ENCODE measurements around the gene CNNM3. TPM values are rescaled to one million over a fixed set of nuclear protein-coding genes. Genes with fewer than 3 reads are reported as not detected.

CNNM3 gene
- total RNA-seq, 2 experiments from 2014 or later: 16.3 to 22.2 TPM

GRCh38 chr2:96809951-96810782 is 5.9 kb upstream of the CNNM3 start:
- DNase-seq: no peak
- intact Hi-C loops (cut with micrococcal nuclease): loop anchor here (10.0 kb wide), 1 partner anchor 175 kb away; the partner anchor contains the start of gene KANSL3
- H3K36me3 Mint-ChIP-seq: peaks cover 1% of the 10 kb centered on the region
- peaks cover 23% of the 10 kb centered on the region for H3K4me1 Mint-ChIP-seq (ENCODE audit: low read depth)
- ChIA-PET POLR2A (no interaction called here), CTCF (interaction anchor here (0.7 to 0.8 kb wide), 2 partner anchors 9 to 48 kb away, joined by 3 read pairs; partner anchors contain the start of gene ANKRD39)
- H3K9me3 Mint-ChIP-seq: no peaks in the 10 kb centered on the region
- H3K27me3 Mint-ChIP-seq: no peaks in the 10 kb centered on the region
- H3K27ac Mint-ChIP-seq: peak overlapping the region; percentile 11
- no peak overlapping the region for H3K4me3 Mint-ChIP-seq

GRCh38 chr2:96810783-96811192 is 5.3 kb upstream of the CNNM3 start:
- H3K27me3 Mint-ChIP-seq: no peaks in the 10 kb centered on the region
- CTCF ChIA-PET: interaction anchor here (0.8 kb wide), 1 partner anchor 47 kb away, joined by 3 read pairs; the partner anchor contains the start of gene ANKRD39
- DNase-seq: no peak
- H3K4me1 Mint-ChIP-seq (ENCODE audit: low read depth): peaks cover 27% of the 10 kb centered on the region
- POLR2A ChIA-PET: no interaction called here
- intact Hi-C loops (cut with micrococcal nuclease): no loop called here
- H3K9me3 Mint-ChIP-seq: no peaks in the 10 kb centered on the region
- H3K27ac Mint-ChIP-seq: no peak overlapping the region
- H3K36me3 Mint-ChIP-seq: peaks cover 1% of the 10 kb centered on the region
- no peak overlapping the region for H3K4me3 Mint-ChIP-seq

- peaks cover 18% of the 10 kb centered on the region for H3K4me1 Mint-ChIP-seq (ENCODE audit: low read depth)
- CTCF ChIA-PET: interaction anchor here (2.2 kb wide), 1 partner anchor 11 kb away, joined by 5 read pairs; no protein-coding TSS in a partner anchor
- peaks cover 1% of the 10 kb centered on the region for H3K36me3 Mint-ChIP-seq
- POLR2A ChIA-PET: no interaction called here
- H3K27me3 Mint-ChIP-seq: no peaks in the 10 kb centered on the region
- intact Hi-C loops (cut with micrococcal nuclease): no loop called here
- no peaks in the 10 kb centered on the region for H3K9me3 Mint-ChIP-seq
- H3K4me3 Mint-ChIP-seq: no peak overlapping the region
- DNase-seq: no peak
- no peak overlapping the region for H3K27ac Mint-ChIP-seq
Observed at GRCh38 chr2:96811917-96812316, 4.2 kb upstream of the CNNM3 start.

GRCh38 chr2:96813656-96814055 is 2.4 kb upstream of the CNNM3 start:
- Mint-ChIP-seq H3K4me1 (ENCODE audit: low read depth) (peaks cover 33% of the 10 kb centered on the region), H3K27me3 (no peaks in the 10 kb centered on the region), H3K9me3 (no peaks in the 10 kb centered on the region), H3K27ac (no peak overlapping the region), H3K4me3 (no peak overlapping the region), H3K36me3 (peaks cover 4% of the 10 kb centered on the region)
- intact Hi-C loops (cut with micrococcal nuclease): no loop called here
- DNase-seq: no peak
- CTCF ChIA-PET: interaction anchor here (1.3 to 2.2 kb wide), 3 partner anchors 13 to 137 kb away, joined by 4 to 9 read pairs (median 5); partner anchors contain the start of gene ANKRD39
- POLR2A ChIA-PET: no interaction called here

- peak; percentile 45 for DNase-seq
- Mint-ChIP-seq H3K27ac (peak overlapping the region; percentile 77), H3K4me1 (ENCODE audit: low read depth) (peaks cover 52% of the 10 kb centered on the region), H3K27me3 (no peaks in the 10 kb centered on the region), H3K4me3 (peak overlapping the region; percentile 82), H3K9me3 (no peaks in the 10 kb centered on the region), H3K36me3 (peaks cover 4% of the 10 kb centered on the region)
- intact Hi-C loops (cut with micrococcal nuclease): loop anchor here (1.0 to 5.0 kb wide), 6 partner anchors 9 to 297 kb away; partner anchors contain the start of genes ANKRD36, ANKRD39 and CNNM4
- POLR2A ChIA-PET: interaction anchor here (1.2 to 3.6 kb wide), 5 partner anchors 24 to 147 kb away, joined by 3 to 17 read pairs (median 5); partner anchors contain the start of genes ANKRD39 and CNNM4
- CTCF ChIA-PET: interaction anchor here (0.8 to 2.3 kb wide), 12 partner anchors 9 to 139 kb away, joined by 3 to 14 read pairs (median 4); partner anchors contain the start of genes ANKRD39 and CNNM4
Observed at GRCh38 chr2:96815326-96816126, 542 bp upstream of the CNNM3 start.

- ChIA-PET CTCF (interaction anchor here (0.8 to 2.3 kb wide), 18 partner anchors 11 to 295 kb away, joined by 3 to 14 read pairs (median 4); partner anchors contain the start of genes ANKRD36, ANKRD39 and CNNM4), POLR2A (interaction anchor here (0.9 to 3.6 kb wide), 8 partner anchors 15 to 273 kb away, joined by 3 to 17 read pairs (median 4); partner anchors contain the start of genes ANKRD39 and CNNM4)
- no peak overlapping the region for H3K27ac Mint-ChIP-seq
- H3K4me1 Mint-ChIP-seq (ENCODE audit: low read depth): peaks cover 64% of the 10 kb centered on the region
- peak overlapping the region; percentile 79 for H3K4me3 Mint-ChIP-seq
- DNase-seq: no peak
- H3K36me3 Mint-ChIP-seq: peaks cover 4% of the 10 kb centered on the region
- intact Hi-C loops (cut with micrococcal nuclease): loop anchor here (1.0 to 5.0 kb wide), 5 partner anchors 11 to 295 kb away; partner anchors contain the start of genes ANKRD36, ANKRD39 and CNNM4
- no peaks in the 10 kb centered on the region for H3K9me3 Mint-ChIP-seq
- no peaks in the 10 kb centered on the region for H3K27me3 Mint-ChIP-seq
Observed at GRCh38 chr2:96816836-96817702, 1.0 kb downstream of the CNNM3 start.

GRCh38 chr2:96817882-96818281 is 1.8 kb downstream of the CNNM3 start:
- no peaks in the 10 kb centered on the region for H3K27me3 Mint-ChIP-seq

GRCh38 chr2:96819128-96819875 is 3.2 kb downstream of the CNNM3 start:
- no peak for DNase-seq
- Mint-ChIP-seq H3K27me3 (no peaks in the 10 kb centered on the region), H3K4me1 (ENCODE audit: low read depth) (peaks cover 56% of the 10 kb centered on the region), H3K4me3 (no peak overlapping the region), H3K36me3 (peaks cover 4% of the 10 kb centered on the region), H3K9me3 (no peaks in the 10 kb centered on the region), H3K27ac (no peak overlapping the region)
- intact Hi-C loops (cut with micrococcal nuclease): loop anchor here (5.0 kb wide), 4 partner anchors 38 to 293 kb away; partner anchors contain the start of genes ANKRD36, ANKRD39 and CNNM4
- ChIA-PET CTCF (interaction anchor here (0.8 to 1.2 kb wide), 3 partner anchors 18 to 293 kb away, joined by 3 to 4 read pairs (median 3); partner anchors contain the start of genes ANKRD36 and ANKRD39), POLR2A (interaction anchor here (0.6 to 1.0 kb wide), 2 partner anchors 14 to 27 kb away, joined by 4 to 5 read pairs; no protein-coding TSS in a partner anchor)

More at GRCh38 chr2:96817882-96818281, 1.8 kb downstream of the CNNM3 start:
- intact Hi-C loops (cut with micrococcal nuclease): loop anchor here (5.0 kb wide), 4 partner anchors 39 to 294 kb away; partner anchors contain the start of genes ANKRD36, ANKRD39 and CNNM4
- peaks cover 4% of the 10 kb centered on the region for H3K36me3 Mint-ChIP-seq
- H3K4me1 Mint-ChIP-seq (ENCODE audit: low read depth): peaks cover 57% of the 10 kb centered on the region
- no peak for DNase-seq
- H3K4me3 Mint-ChIP-seq: peak overlapping the region; percentile 79
- peak overlapping the region; percentile 49 for H3K27ac Mint-ChIP-seq
- ChIA-PET CTCF (interaction anchor here (1.8 kb wide), 1 partner anchor 40 kb away, joined by 10 read pairs; the partner anchor contains the start of gene ANKRD39), POLR2A (interaction anchor here (2.0 to 3.6 kb wide), 2 partner anchors 16 to 40 kb away, joined by 6 to 17 read pairs; partner anchors contain the start of gene ANKRD39)
- H3K9me3 Mint-ChIP-seq: no peaks in the 10 kb centered on the region

- Mint-ChIP-seq H3K36me3 (peaks cover 4% of the 10 kb centered on the region), H3K27me3 (no peaks in the 10 kb centered on the region), H3K4me1 (ENCODE audit: low read depth) (peaks cover 54% of the 10 kb centered on the region), H3K9me3 (no peaks in the 10 kb centered on the region), H3K27ac (no peak overlapping the region), H3K4me3 (no peak overlapping the region)
- ChIA-PET POLR2A (interaction anchor here (0.6 kb wide), 1 partner anchor 28 kb away, joined by 5 read pairs; no protein-coding TSS in a partner anchor), CTCF (interaction anchor here (0.6 to 1.2 kb wide), 4 partner anchors 11 to 293 kb away, joined by 3 to 4 read pairs (median 3); partner anchors contain the start of genes ANKRD36 and ANKRD39)
- no peak for DNase-seq
- intact Hi-C loops (cut with micrococcal nuclease): loop anchor here (5.0 kb wide), 4 partner anchors 37 to 292 kb away; partner anchors contain the start of genes ANKRD36, ANKRD39 and CNNM4
Observed at GRCh38 chr2:96819876-96820511, 3.9 kb downstream of the CNNM3 start.

Measured in activated CD4-positive, alpha-beta memory T cell treated with anti-CD3 and anti-CD28 coated beads for 36 hours (primary cell).